GM12891 (cell line): Measurements from ENCODE around the gene BCL2L14. TPM values are rescaled to one million over a fixed set of nuclear protein-coding genes. Genes with fewer than 3 reads are reported as not detected.

Experiments
- DNase-seq: peaks from one replicate; pipeline ENCODE4 v3.0.0; 2011; ENCODE audit warnings: low spot score; ENCODE audit not compliant: insufficient read length
- FAIRE-seq: peaks from 2 replicates; lab custom pipeline; 2011; peaks lifted over from hg19 to GRCh38; lab: Jason Lieb, UNC
- PAX5 ChIP-seq: IDR thresholded peaks from 2 replicates; pipeline ENCODE4 v1.6.1; 2011; ENCODE audit warnings: low read length, moderate library complexity, mild to moderate bottlenecking; ENCODE audit not compliant: insufficient read depth, severe bottlenecking
- POLR2A ChIP-seq: IDR thresholded peaks from 2 replicates; pipeline ENCODE4 v1.6.1; 2011; ENCODE audit warnings: low read depth, low read length, control low read depth
- POLR2AphosphoS5 ChIP-seq: IDR thresholded peaks from 2 replicates; pipeline ENCODE4 v1.6.1; 2011; ENCODE audit warnings: low read depth, low read length, control low read depth
- POU2F2 ChIP-seq: IDR thresholded peaks from 2 replicates; pipeline ENCODE4 v1.6.1; 2011; ENCODE audit warnings: low read depth, mild to moderate bottlenecking, control low read depth, low read length, moderate library complexity
- SPI1 ChIP-seq: IDR thresholded peaks from 2 replicates; pipeline ENCODE4 v1.6.1; 2011; ENCODE audit warnings: low read depth, low read length, control low read depth
- TAF1 ChIP-seq: IDR thresholded peaks from 2 replicates; pipeline ENCODE4 v1.6.1; 2011; ENCODE audit warnings: low read depth, low read length, control low read depth
- polyA plus RNA-seq: library from polyadenylated mRNA; unstranded; fragments of >200 nt; gene quantifications from one replicate; pipeline ENCODE4 v1.2.1, GENCODE V29; 2012; ENCODE audit warnings: low read depth, missing spikeins, inconsistent platforms; ENCODE audit not compliant: missing spikeins

Gene BCL2L14
- polyA plus RNA-seq: 5.9 TPM

- DNase-seq: no peak
- peak; percentile 82 for FAIRE-seq
- TF ChIP-seq PAX5 (no peak), SPI1 (peak; percentile 66), POU2F2 (no peak)
These were observed at the start of gene BCL2L14 for GRCh38 chr12:12070674-12071656. Gene BCL2L14, plus strand, starts transcription at chr12:12070939. Its CDS starts 8,367 bp downstream, at chr12:12079306.

- DNase-seq: no peak
- no peak for TF ChIP-seq TAF1
- TF ChIP-seq PAX5: no peak
- peak; percentile 30; the same call in 1 of the 2 replicates for TF ChIP-seq SPI1
These were observed 48.3 kb upstream of the BCL2L14 start for GRCh38 chr12:12022306-12022936.

GRCh38 chr12:12023456-12023855 lies 47.3 kb upstream of the BCL2L14 start:
- FAIRE-seq (no peak), DNase-seq (no peak)
- TF ChIP-seq PAX5 (no peak), POLR2AphosphoS5 (no peak), TAF1 (no peak), POU2F2 (no peak), SPI1 (no peak), POLR2A (no peak)

More at GRCh38 chr12:12022306-12022936, 48.3 kb upstream of the BCL2L14 start:
- FAIRE-seq: peak; percentile 13

- TF ChIP-seq SPI1: peak; percentile 70
- no peak for TF ChIP-seq PAX5
- no peak for DNase-seq
- peak; percentile 97 for FAIRE-seq
These were observed 45.6 kb upstream of the BCL2L14 start for GRCh38 chr12:12024911-12025682.

GRCh38 chr12:12025799-12026386 lies 44.8 kb upstream of the BCL2L14 start:
- FAIRE-seq (peak; percentile 82), DNase-seq (no peak)
- TF ChIP-seq PAX5: no peak

GRCh38 chr12:12028668-12029402 lies 41.9 kb upstream of the BCL2L14 start:
- no peak for TF ChIP-seq SPI1
- TF ChIP-seq POLR2AphosphoS5: no peak
- TF ChIP-seq POU2F2: no peak
- TF ChIP-seq TAF1: no peak
- TF ChIP-seq PAX5: no peak
- no peak for TF ChIP-seq POLR2A
- DNase-seq: no peak
- peak; percentile 68 for FAIRE-seq

- TF ChIP-seq SPI1 (no peak), POLR2AphosphoS5 (no peak), POLR2A (no peak), POU2F2 (no peak), PAX5 (no peak), TAF1 (no peak)
- no peak for FAIRE-seq
- no peak for DNase-seq
These were observed 41.1 kb upstream of the BCL2L14 start for GRCh38 chr12:12029653-12030052.

GRCh38 chr12:12032260-12032791 lies 38.4 kb upstream of the BCL2L14 start:
- FAIRE-seq (no peak), DNase-seq (no peak)
- TF ChIP-seq POLR2A (peak; percentile 29; the same call in 1 of the 2 replicates), POU2F2 (peak; percentile 87; the same call in 1 of the 2 replicates), POLR2AphosphoS5 (peak; percentile 76), PAX5 (no peak), SPI1 (no peak)
